H9 (cell line): ENCODE results near the gene ZMIZ1. TPM values are rescaled to one million over a fixed set of nuclear protein-coding genes. Genes with fewer than 3 reads are reported as not detected.
A peak's percentile ranks its signal among the peaks of the same experiment; 100 is the strongest.

ENCODE experiments used
- DNase-seq: peaks from one replicate; pipeline ENCODE4 v3.0.0-alpha.2; 2017
- H2AFZ ChIP-seq: one replicate; pipeline ENCODE4 v1.6.1; 2013; ENCODE audit warnings: mild to moderate bottlenecking, low read length, control low read depth, moderate library complexity
- H2AK5ac ChIP-seq: 2 replicates; pipeline ENCODE4 v1.6.1; 2013; ENCODE audit warnings: low read length, control low read depth, mixed read lengths; ENCODE audit not compliant: insufficient read length
- H2BK120ac ChIP-seq: one replicate; pipeline ENCODE4 v1.6.1; 2013; ENCODE audit warnings: low read depth, mild to moderate bottlenecking, low read length, control low read depth, inconsistent platforms; ENCODE audit not compliant: poor library complexity, severe bottlenecking
- H2BK12ac ChIP-seq: 2 replicates; pipeline ENCODE4 v1.6.1; 2013; ENCODE audit warnings: low read length, control low read depth, mixed read lengths, low read depth; ENCODE audit not compliant: insufficient read length
- H2BK15ac ChIP-seq: 2 replicates; pipeline ENCODE4 v1.6.1; 2013; ENCODE audit warnings: low read depth, low read length, control low read depth
- H2BK20ac ChIP-seq: one replicate; pipeline ENCODE4 v1.6.1; 2013; ENCODE audit warnings: low read depth, mild to moderate bottlenecking, low read length, control low read depth, inconsistent platforms; ENCODE audit not compliant: poor library complexity, severe bottlenecking
- H2BK5ac ChIP-seq: 2 replicates; pipeline ENCODE4 v1.6.1; 2013; ENCODE audit warnings: low read length, control low read depth, mixed read lengths; ENCODE audit not compliant: insufficient read length
- H3K14ac ChIP-seq: 2 replicates; pipeline ENCODE4 v1.6.1; 2013; ENCODE audit warnings: low read length, control low read depth; ENCODE audit not compliant: insufficient read depth
- H3K18ac ChIP-seq: 2 replicates; pipeline ENCODE4 v1.6.1; 2013; ENCODE audit warnings: low read depth, mild to moderate bottlenecking, mixed read lengths, low read length, control low read depth; ENCODE audit not compliant: insufficient read length
- H3K23ac ChIP-seq: 2 replicates; pipeline ENCODE4 v1.6.1; 2013; ENCODE audit warnings: low read length, control low read depth, mixed read lengths, low read depth; ENCODE audit not compliant: insufficient read length
- H3K23me2 ChIP-seq: 2 replicates; pipeline ENCODE4 v1.6.1; 2013; ENCODE audit warnings: low read depth, mild to moderate bottlenecking, mixed read lengths, low read length, control low read depth; ENCODE audit not compliant: insufficient read length, poor library complexity, severe bottlenecking
- H3K27ac ChIP-seq: 2 replicates; pipeline ENCODE4 v1.5.1; 2013; ENCODE audit warnings: low read length, control low read depth, mixed read lengths, low read depth; ENCODE audit not compliant: insufficient read length
- H3K27me3 ChIP-seq: 2 replicates; pipeline ENCODE4 v1.6.1; 2013; ENCODE audit warnings: low read length, control low read depth, inconsistent platforms; ENCODE audit not compliant: insufficient read depth
- H3K4ac ChIP-seq: 2 replicates; pipeline ENCODE4 v1.6.1; 2013; ENCODE audit warnings: low read depth, mild to moderate bottlenecking, control low read depth, inconsistent platforms, low read length, moderate library complexity
- H3K4me1 ChIP-seq: 2 replicates; pipeline ENCODE4 v1.6.1; 2013; ENCODE audit warnings: low read length, control low read depth, inconsistent platforms; ENCODE audit not compliant: insufficient read depth
- H3K4me2 ChIP-seq: 2 replicates; pipeline ENCODE4 v1.6.1; 2013; ENCODE audit warnings: low read length, control low read depth, mixed read lengths; ENCODE audit not compliant: insufficient read length, insufficient read depth
- H3K56ac ChIP-seq: 2 replicates; pipeline ENCODE4 v1.6.1; 2013; ENCODE audit warnings: low read depth, mild to moderate bottlenecking, mixed read lengths, low read length, control low read depth; ENCODE audit not compliant: insufficient read length
- H3K79me1 ChIP-seq: 2 replicates; pipeline ENCODE4 v1.6.1; 2013; ENCODE audit warnings: low read depth, mild to moderate bottlenecking, moderate library complexity, low read length, control low read depth, inconsistent platforms; ENCODE audit not compliant: insufficient read depth, poor library complexity, severe bottlenecking
- H3K79me2 ChIP-seq: 2 replicates; pipeline ENCODE4 v1.6.1; 2013; ENCODE audit warnings: low read length, control low read depth, inconsistent platforms; ENCODE audit not compliant: insufficient read depth
- H3K9ac ChIP-seq: 2 replicates; pipeline ENCODE4 v1.6.1; 2013; ENCODE audit warnings: low read length, control low read depth, mixed read lengths; ENCODE audit not compliant: insufficient read length; ENCODE audit errors: extremely low read depth
- H3K9me3 ChIP-seq: one replicate; pipeline ENCODE4 v1.6.1; 2013; ENCODE audit warnings: low read depth, low read length, inconsistent platforms; ENCODE audit not compliant: control insufficient read depth
- H3T11ph ChIP-seq: one replicate; pipeline ENCODE4 v1.6.1; 2013; ENCODE audit warnings: mild to moderate bottlenecking, low read length, control low read depth, inconsistent platforms
- H4K20me1 ChIP-seq: one replicate; pipeline ENCODE4 v1.6.1; 2013; ENCODE audit not compliant: control insufficient read depth, insufficient read length, insufficient read depth
- H4K5ac ChIP-seq: 2 replicates; pipeline ENCODE4 v1.6.1; 2013; ENCODE audit warnings: low read depth, mild to moderate bottlenecking, mixed read lengths, low read length, control low read depth; ENCODE audit not compliant: insufficient read length
- H4K8ac ChIP-seq: replicated peaks from 2 replicates; pipeline ENCODE4 v1.6.1; 2013; ENCODE audit warnings: low read length, control low read depth, mixed read lengths, low read depth; ENCODE audit not compliant: insufficient read length
- H4K91ac ChIP-seq: 2 replicates; pipeline ENCODE4 v1.6.1; 2013; ENCODE audit warnings: low read depth, mild to moderate bottlenecking, moderate library complexity, mixed read lengths, low read length, control low read depth; ENCODE audit not compliant: insufficient read length
- H3K27ac Mint-ChIP-seq, 3 experiments: 2 replicates in 2 of 3; 3 replicates in 1 of 3; pipeline ENCODE4 v1.8.0; 2020 to 2021; ENCODE audit warnings: mixed read lengths in 3 of 3, mild to moderate bottlenecking in 1 of 3, moderate library complexity in 1 of 3
- H3K27me3 Mint-ChIP-seq: 2 replicates; pipeline ENCODE4 v1.8.0; 2021; ENCODE audit warnings: low read depth, mild to moderate bottlenecking, moderate library complexity, mixed read lengths
- H3K36me3 Mint-ChIP-seq, 3 experiments: 2 replicates in 2 of 3; 3 replicates in 1 of 3; pipeline ENCODE4 v1.8.0; 2020 to 2021; ENCODE audit warnings: low read depth in 3 of 3, mixed read lengths in 3 of 3; ENCODE audit not compliant: insufficient read depth in 1 of 3
- H3K4me1 Mint-ChIP-seq, 2 experiments: 2 replicates each; pipeline ENCODE4 v1.8.0; 2020; ENCODE audit warnings: mixed read lengths in 2 of 2
- H3K4me3 Mint-ChIP-seq, 2 experiments: 2 replicates in 1 of 2; 3 replicates in 1 of 2; pipeline ENCODE4 v1.8.0; 2020 to 2021; ENCODE audit warnings: mild to moderate bottlenecking in 2 of 2, mixed read lengths in 2 of 2, moderate library complexity in 1 of 2
- H3K9me3 Mint-ChIP-seq, 2 experiments: 2 replicates in 1 of 2; 3 replicates in 1 of 2; pipeline ENCODE4 v1.8.0; 2020; ENCODE audit warnings: mild to moderate bottlenecking in 2 of 2, mixed read lengths in 2 of 2, moderate library complexity in 1 of 2
- WGBS: extraction: QIAGEN DNeasy Blood & Tissue Kit; methylation state at CpG from one replicate; pipeline ENCODE4 v1.1.7; 2013; ENCODE audit warnings: missing lambda C conversion rate, low lambda C conversion rate, mixed read lengths; ENCODE audit not compliant: insufficient read length; ENCODE audit errors: extremely low coverage; 5-methylcytosine and 5-hydroxymethylcytosine counted together
- total RNA-seq: library from RNA; stranded (reverse); gene quantifications from 2 replicates; pipeline ENCODE4 v1.2.1, GENCODE V29; 2021
- TF ChIP-seq, protein P1 (sequence below): fragments of 200-600 bp; sonication (generic); conservative IDR thresholded peaks from 3 replicates; pipeline ENCODE4 v1.8.0; 2021; ENCODE audit warnings: antibody characterized with exemption, mild to moderate bottlenecking

The ZMIZ1 gene
- total RNA-seq, 1 experiment from 2014 or later: 36.9 TPM

DNA sequence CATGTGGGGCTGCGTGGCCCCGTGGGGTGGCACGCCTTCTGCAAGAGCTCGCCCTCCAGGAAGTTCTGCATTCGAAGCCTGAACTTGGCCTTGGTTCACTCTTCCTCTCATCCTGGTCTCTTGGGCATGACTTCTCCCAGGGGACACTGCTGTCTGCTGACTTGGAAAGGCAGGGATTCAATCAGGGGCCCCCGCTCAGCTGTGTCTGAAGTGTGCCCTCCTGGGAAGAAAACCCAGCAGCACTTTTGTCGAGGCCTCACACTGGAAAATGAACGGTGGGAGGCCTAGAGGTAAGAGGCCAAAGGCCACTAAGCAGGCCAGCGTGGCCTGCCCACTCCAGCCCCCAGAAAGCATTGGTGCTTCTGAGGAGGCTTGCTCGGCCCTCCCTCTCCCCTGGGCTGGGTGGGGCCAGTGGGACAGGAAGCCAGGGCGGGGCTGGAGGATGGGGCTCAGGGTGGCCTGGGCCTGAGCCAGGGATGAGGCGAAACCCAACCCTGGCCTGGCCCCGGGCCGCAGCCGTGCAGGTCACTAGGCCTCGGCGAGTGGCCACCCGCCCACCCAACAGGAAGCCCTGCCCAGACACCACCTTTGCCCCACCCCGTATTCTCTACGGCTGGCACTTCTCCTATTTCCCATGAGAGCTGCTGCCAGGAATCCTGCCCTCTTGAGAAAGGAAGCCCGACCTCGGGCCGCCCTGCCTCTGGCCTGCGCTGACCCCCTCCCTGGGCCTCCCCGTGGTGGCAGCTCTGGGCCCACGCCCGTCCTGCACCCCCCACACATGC lies 81.1 kb downstream of the ZMIZ1 start:
- WGBS: no CpG with 5 or more reads among the region's 27 CpGs
- Mint-ChIP-seq H3K4me3 (no peak overlapping the region), H3K36me3 (no peaks in the 10 kb centered on the region; a peak in 2 of 7 replicates), H3K27me3 (no peaks in the 10 kb centered on the region), H3K4me1 (peaks cover 26 to 32% of the 10 kb centered on the region in 2 experiments), H3K9me3 (no peaks in the 10 kb centered on the region), H3K27ac (peak overlapping the region in 2 of 3 experiments; percentile 31 to 58; a peak in 2 of 7 replicates)
- no peaks in the 10 kb centered on the region for H3K79me1 ChIP-seq
- H3K4ac ChIP-seq: no peak overlapping the region
- TF ChIP-seq, protein P1, sequence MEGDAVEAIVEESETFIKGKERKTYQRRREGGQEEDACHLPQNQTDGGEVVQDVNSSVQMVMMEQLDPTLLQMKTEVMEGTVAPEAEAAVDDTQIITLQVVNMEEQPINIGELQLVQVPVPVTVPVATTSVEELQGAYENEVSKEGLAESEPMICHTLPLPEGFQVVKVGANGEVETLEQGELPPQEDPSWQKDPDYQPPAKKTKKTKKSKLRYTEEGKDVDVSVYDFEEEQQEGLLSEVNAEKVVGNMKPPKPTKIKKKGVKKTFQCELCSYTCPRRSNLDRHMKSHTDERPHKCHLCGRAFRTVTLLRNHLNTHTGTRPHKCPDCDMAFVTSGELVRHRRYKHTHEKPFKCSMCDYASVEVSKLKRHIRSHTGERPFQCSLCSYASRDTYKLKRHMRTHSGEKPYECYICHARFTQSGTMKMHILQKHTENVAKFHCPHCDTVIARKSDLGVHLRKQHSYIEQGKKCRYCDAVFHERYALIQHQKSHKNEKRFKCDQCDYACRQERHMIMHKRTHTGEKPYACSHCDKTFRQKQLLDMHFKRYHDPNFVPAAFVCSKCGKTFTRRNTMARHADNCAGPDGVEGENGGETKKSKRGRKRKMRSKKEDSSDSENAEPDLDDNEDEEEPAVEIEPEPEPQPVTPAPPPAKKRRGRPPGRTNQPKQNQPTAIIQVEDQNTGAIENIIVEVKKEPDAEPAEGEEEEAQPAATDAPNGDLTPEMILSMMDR: no peak
- no peak overlapping the region for H3K18ac ChIP-seq
- no peak overlapping the region for H4K91ac ChIP-seq
- H2BK20ac ChIP-seq: no peak overlapping the region
- no peak overlapping the region for H2BK12ac ChIP-seq
- H2BK15ac ChIP-seq: no peak overlapping the region
- peaks cover 4% of the 10 kb centered on the region; the same call in 1 of the 2 replicates for H3K4me1 ChIP-seq
- no peak overlapping the region for H2AFZ ChIP-seq
- no peaks in the 10 kb centered on the region for H3K23me2 ChIP-seq
- no peak overlapping the region for H3K4me2 ChIP-seq
- no peaks in the 10 kb centered on the region for H3K9me3 ChIP-seq
- no peak overlapping the region for H3K56ac ChIP-seq
- H2AK5ac ChIP-seq: no peak overlapping the region
- no peaks in the 10 kb centered on the region for H3K27me3 ChIP-seq
- H2BK5ac ChIP-seq: no peak overlapping the region
- no peak overlapping the region for H3K14ac ChIP-seq
- no peak overlapping the region for H4K8ac ChIP-seq
- H4K20me1 ChIP-seq: no peaks in the 10 kb centered on the region
- H3T11ph ChIP-seq: no peak overlapping the region
- H3K9ac ChIP-seq: no peak overlapping the region
- no peak overlapping the region for H3K23ac ChIP-seq
- H3K27ac ChIP-seq: no peak overlapping the region
- no peak overlapping the region for H4K5ac ChIP-seq
- peak; percentile 67 for DNase-seq
- no peak overlapping the region for H2BK120ac ChIP-seq
- H3K79me2 ChIP-seq: no peaks in the 10 kb centered on the region
